GM12892 (cell line): ENCODE results near the gene GGT1.
"Not testable (repeated sequence)": the region's sequence is repeated elsewhere in the genome, so short reads cannot be mapped to it uniquely, and the experiment has no call there.

Source experiments
- POLR2A ChIP-seq: IDR thresholded peaks from 2 replicates; pipeline ENCODE4 v1.6.1; 2011; ENCODE audit warnings: low read depth, low read length, control low read depth
- POLR2AphosphoS5 ChIP-seq: IDR thresholded peaks from 2 replicates; pipeline ENCODE4 v1.6.1; 2011; ENCODE audit warnings: low read depth, low read length, control low read depth

DNA sequence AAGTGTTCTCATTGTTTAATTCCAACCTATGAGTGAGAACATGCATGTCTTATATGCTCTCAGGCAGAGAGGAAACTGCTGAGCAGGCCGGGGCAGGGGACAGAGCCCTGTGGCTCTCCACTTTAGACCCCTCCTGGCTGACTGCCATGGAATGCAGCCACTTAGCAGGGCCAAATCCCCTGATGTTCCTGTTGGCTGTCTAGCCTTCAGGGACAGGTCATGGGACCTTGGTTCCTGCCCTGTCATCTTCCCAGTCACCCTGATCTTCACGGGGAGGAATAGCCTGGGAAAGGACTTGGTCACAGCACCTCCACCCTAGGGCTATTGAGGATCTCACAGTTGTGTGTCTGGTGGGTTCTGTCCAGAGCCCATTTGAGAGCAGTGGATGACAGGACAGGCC, 3.3 kb downstream of the GGT1 start:
- not testable (repeated sequence) for TF ChIP-seq POLR2AphosphoS5, POLR2A
